ENCODE measurements around the gene HLA-F.

The HLA-F gene

DNA sequence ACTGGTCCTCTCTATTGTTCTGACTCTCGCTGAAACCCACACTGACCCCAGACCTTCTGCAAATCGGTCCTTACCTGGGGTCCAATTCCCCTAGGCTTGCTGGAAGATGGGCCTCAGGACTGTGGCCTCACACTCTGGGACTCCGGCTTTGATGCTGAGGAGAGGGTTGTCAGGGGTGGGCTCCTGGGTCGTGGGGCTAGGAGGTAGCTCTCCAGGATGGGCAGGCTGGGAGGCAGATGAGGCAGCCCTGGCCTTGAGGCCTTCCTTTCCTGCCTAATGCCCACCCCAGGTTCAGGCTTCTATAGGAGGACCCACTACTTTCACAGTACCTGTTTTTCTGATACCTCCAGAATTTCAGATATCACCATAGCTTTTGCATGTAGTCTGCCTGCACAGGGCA, 21.4 kb downstream of the HLA-F start:
- DNase-seq (ENCODE audit: low read depth): no peak

DNA sequence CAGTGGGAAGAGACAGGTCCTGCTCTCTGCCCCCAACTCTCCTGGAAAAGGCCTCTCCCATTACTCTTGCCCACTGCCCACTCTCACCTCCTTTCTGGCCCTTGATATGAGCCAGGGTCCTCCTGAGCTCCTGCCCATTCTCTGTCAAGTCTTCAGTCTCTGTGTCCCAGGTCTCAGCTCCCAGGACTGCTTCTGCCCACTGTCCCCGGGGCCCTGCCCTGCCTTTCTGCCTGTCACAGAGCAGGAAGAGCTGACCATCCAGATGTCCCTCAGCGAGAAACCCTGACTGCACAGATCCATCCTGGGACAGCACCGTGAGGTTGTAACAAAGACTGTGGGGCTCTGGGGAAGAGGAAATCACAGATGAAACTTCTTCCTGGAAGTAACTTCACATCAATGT, 22.2 kb downstream of the HLA-F start:
- DNase-seq (ENCODE audit: low read depth): no peak

DNA sequence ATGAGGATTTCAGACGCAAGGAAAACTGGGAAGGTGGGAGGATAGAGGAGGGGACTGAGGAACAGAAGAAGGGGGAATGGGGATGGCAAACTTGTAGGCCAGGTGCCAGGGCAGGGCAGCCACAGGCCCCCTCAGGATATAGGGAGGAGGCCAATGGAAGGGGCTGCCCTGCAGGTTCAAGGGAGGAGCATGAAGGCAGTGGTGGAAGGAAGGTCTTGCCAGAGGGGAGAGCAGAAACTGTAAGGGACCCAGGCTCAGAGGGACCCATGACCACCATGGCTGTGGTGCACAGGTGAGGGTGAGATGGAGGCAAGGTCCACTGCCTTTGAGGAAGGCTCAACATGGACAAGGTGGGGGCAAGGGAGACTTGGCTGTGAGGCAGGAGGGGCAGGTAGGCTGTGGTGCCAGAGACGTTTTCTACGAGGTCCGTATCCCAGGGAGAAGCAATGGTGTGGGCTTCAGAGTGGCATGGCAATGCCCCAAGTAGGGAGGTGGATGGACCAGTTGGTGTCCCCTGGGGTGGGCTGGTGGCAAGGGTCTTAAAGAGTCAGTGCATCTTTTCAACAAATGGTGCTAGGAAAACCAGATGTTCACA, 22.7 kb downstream of the HLA-F start:
- no peak for DNase-seq (ENCODE audit: low read depth)

DNA sequence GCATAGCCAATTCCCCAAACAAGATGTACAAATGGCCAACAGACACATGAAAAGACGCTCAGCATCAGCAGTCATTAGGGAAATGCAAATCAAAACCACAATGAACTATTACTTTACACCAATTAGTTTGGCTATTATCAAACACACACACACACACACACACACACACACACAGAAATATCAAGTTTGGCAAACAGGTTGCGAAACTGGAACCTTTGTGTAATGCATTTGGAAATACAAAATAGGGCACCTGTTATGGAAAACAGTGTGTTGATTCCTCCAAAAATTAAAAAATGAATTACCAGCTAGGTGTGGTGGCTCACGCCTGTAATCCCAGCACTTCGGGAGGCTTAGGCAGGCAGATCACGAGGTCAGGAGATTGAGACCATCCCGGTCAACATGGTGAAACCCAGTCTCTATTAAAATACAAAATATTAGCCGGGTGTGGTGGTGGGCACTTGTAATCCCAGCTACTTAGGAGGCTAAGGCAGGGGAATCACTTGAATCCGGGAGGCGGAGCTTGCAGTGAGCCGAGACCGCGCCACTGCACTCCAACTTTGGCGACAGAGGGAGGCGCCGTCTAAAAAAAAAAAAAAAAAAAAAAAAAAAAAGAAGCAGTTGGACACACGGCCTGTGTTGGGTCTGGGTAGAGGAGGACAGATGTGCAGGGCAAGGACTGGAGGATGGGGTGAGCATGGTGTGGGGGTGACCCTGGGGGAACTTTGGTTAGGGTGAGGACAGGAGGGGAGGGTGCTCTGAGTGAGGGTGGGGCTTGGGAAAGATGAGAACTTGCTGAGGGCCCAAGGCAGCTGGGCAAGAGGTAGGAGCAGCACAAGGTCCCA, 23.8 kb downstream of the HLA-F start:
- no peak for DNase-seq (ENCODE audit: low read depth)

DNA sequence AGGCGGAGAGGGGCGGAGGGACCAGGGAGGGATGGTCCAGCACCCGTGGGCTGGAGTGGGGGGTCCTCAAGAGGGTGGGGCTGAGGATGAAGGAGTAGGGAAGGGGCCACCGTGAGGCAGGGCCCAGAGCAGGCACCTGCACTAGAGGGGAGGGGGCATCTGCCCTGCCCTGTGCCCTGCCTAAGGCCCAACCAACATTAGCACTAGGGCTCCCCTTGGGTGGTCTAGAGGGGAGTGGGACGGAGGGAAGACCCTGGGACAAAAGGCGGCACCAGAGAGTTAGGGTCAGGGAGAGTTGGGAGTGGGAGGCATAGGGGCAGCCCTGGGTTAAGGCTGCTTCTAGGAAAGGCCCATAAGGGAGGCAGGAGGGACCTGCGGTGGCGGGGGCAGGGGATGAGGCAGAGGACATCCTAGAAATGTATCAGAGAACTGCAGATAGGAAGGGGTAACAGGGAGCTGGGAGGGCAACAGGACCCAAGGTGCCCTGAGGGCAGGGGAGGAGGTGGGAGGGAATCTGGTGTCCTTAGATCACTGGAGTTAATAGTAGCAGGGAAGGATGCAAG, 24.5 kb downstream of the HLA-F start:
- DNase-seq (ENCODE audit: low read depth): no peak

DNA sequence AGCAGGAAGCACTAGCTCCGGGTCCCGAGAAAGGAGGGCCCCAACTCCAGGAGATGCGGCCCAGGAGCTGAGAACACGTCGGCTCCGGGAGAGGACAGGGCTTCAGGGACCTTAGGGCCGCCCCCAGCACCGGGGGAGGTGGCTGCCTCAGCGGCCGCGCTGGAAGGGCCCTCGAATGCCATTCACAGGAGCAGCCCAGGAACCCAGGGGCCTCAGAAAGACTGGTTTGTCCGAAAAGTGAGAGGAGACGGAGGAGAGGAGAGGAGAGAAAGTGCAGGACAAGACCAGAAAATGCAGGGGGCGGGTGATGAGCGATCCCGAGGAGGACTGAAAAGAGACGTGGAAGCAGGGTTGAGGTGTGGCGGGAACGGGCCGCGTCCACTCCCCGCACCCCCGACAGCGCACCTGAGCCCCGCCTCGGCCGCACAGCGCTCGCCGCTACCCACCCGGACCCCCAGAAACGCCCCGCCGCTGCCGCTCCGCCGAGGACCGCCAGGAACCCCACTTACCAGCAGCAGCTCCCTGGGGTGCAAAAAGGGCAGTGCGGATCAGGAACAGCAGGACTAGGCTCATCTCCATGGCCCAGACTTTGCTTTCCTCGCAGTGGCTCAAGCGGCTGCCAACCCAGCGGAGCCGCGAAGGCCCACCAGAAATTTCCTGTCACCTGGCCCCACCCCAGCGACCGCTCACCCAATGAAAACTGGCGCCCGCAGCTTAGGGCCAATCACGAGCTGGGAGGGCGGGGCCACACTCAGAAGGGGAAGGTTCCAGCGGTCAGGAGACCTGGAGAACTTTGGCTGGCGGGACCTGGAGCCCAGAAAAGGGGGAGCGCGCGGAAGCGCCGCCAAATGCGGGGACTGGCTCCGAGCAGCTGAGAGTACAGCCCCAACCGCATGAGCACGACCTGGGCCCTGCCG, 25.4 kb downstream of the HLA-F start:
- DNase-seq (ENCODE audit: low read depth): peak; percentile 80

DNA sequence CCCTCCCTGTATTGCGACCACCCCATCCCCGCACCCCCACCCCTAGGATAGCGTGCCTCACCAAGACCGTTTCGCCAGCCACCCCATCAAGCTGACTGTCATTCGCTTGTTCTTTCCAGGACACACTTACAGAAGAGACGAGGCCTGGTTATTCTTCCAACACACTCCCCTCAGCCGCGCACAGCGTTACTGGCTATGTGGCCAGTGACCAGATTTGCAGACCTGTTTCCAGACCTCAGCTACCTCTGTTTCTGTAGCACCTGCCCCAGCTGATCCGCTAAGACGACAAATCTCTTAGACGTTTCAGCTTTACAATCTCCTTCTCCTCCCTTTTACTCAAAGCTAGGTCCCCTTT, 26.1 kb downstream of the HLA-F start:
- DNase-seq (ENCODE audit: low read depth): no peak

DNA sequence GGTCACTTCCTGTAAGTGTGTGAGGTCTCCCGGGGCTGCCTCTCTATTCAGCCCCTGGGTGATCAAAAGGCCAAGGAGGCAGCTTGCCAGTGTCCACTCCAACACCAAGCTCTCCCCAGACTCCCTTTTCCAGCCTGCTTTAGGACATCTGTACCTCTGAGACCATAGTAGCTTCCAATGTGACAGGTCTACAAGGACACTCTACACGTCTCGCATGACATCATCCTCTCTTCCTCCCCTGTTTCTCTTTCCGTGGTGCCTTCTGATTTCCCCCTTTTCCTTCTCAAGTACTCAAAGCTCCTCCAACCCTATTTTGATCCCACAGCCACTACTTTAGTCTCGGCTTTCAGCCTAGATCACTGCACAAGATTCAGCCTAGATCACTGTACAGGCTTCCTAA, 26.4 kb downstream of the HLA-F start:
- no peak for DNase-seq (ENCODE audit: low read depth)

DNA sequence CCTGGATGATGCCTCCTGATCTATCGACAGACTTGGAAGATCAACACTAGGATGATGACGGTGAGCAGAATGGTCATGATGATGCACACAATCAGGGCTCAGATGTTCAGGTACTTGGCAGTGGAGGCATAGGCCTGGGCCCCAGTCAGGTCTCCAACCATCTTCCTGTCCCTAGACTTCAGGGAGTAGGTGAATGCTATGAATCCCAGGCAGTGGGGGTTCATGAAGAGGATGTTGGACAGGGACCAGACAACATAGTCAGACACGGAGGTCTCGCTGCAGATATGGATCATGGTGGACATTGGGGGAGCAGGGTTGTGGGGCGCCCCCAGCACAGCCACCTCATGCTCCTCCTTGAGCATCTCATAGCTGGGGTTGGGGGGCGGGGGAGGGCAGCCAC, 27.5 kb downstream of the HLA-F start:
- no peak for DNase-seq (ENCODE audit: low read depth)

DNA sequence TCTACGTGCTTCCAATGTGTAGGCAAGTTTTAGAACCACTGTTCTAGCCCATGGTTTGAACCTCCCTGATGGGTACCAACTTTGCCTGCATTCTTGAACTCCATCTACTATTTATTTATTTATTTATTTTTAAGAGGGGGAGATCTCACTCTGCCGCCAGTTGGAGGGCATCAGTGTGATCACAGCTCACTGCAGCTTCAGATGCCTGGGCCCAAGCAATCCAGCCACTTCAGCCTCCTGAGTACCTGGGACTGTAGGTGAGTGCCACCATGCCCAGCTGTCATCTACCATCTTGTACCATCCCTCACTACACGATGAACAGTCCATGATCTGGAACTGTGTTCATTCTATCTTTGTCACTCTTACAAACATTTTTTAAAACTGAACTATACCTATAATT, 28.2 kb downstream of the HLA-F start:
- DNase-seq (ENCODE audit: low read depth): no peak

DNA sequence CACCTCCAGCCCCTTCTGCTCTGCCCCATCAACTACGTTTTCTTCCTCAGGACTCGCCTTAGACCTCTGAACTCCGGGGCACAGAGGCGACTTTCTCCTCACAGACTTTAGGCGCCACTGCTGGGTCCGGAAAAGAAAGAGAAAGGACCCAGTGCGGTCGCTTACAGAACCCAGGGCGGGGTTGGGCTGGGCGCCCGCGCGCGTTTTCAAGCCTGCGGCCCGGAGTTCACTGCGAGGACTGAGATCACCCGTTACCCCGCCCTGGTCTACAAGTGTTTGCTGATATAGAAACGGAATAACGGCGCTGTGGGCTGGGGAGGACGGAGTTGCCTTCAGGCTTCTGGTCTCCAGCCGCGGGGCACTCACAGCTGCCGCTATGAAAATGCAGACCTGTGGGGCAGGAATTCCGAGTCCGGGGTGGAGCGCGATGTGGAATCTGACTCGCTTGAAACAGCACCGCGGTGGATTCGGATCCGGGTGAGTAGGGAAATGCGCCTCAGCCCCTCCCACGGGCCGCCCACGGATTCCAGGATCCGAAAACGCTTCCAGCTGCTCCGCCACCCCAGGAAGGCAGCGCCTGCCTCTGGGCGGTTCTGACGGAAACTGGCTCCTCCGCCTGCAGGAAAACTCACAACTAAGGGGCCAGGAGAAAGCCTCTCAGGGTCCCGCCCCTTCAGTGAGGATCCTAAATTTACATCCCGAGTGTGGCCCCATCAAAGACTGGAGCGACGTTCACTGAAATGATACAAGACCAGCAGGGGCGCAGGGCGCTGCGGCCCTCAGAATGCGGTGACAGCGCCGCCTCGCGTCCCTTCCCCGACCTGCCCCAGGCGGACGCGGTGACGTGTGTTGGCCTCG, 29.4 kb downstream of the HLA-F start:
- peak; percentile 77 for DNase-seq (ENCODE audit: low read depth)

DNA sequence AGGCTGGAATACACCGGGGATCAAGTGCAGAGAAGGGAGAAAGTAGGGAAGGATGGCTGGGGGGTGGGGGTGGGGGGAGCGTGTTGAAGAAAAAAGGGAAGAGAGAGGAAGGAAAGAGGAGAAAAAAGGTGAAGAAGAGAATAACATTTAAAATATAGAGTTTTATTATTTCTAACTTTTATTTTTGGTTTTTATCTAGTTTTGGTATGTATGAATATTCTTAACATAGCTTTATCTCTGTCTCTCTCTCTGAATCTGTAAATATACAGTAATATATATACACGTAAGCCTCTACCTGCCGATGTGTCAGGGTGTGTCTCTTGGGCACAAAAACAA, 30.0 kb downstream of the HLA-F start:
- no peak for DNase-seq (ENCODE audit: low read depth)

DNA sequence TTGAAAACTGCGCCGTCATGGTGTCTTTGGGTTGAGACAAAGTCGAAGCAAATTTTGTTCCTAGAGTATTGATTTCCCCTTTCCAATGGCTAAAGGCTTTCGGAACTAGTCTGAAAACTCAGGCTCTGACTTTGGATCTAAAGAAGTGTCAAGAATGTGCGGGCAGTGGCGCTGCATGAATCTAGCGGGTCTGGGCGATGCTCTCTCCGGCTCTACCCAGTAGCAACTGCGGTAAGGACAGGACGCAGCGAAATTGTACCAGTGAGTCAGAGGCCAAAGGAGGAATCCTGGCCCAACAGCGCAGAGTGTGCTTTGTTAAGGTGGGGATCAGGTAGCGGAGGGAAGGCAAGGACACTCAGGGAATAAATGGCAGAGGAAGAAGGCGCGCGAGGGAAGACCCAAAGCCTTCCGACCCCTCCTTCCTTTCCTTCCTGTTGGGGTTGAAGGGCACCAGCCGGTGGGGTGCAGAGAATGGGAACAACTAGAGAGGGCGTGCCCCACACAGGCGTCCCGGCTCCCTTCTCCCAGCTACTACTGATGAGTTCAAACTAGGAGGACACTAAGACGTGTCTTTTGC, 32.1 kb downstream of the HLA-F start:
- DNase-seq (ENCODE audit: low read depth): no peak

DNA sequence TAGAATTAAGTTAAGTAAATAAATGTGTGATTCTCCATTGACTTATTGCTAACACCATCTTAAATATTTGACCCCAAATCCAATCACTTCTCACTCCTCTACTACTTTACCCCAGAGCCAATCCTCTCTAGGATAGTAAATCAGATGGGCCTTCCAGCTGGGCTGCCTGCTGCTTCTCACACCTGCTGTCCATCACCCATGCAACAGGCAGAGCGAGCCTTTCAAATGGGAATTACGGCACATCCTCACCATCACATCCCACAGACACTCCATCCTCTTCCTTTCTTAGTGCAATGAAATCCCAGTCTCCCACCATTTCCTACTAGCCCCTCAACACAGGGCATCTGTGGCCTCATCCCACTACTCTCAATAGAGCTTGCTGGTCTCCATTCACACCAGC, 34.0 kb downstream of the HLA-F start:
- no peak for DNase-seq (ENCODE audit: low read depth)

DNA sequence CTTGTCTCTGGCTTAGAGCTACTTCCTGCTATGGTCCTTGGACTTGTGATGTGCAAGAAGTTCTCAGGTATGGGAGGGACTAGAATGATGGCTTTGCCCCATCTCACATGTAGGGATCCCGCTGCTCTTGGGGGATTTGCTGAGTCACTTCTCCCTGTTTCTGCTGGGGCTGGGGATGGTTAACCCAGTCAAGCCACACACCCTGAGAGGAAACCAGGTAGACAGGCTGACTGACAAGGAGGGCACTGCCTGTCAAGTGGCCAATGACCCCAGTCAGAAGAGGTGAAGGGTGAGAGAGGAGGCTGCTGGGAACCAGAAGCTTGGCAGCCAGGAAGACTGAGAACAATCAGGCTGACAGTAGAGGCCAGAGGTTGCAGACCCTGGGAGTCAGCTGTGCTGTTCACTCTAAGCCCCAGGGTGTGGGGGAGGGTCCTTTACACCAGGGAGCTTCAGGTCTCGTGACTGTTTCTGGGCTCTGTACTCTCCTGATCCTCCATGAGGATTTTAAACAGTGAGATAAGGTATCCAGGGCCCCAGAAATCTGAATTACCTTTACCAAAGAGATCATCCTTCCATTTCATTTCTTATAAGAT, 34.6 kb downstream of the HLA-F start:
- no peak for DNase-seq (ENCODE audit: low read depth)

DNA sequence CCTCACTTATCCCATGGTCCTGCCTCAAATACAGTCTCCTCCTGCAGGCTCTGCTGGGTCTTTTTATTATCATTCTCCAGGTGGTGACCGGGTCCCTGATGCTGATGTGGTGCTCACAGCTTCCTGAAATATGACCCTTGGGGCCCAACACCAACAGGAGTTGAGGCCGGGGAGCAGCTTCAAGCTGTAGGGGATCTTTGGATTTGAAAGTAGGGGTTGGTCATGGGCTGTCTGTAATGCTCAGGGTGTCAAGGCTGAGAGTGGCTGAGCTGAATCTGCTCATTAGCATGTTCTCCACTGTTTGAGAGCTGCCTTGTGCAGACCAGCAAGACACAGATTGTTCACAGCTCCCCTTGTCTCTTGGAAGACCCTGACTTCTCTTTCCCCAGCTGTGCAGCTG, 35.5 kb downstream of the HLA-F start:
- DNase-seq (ENCODE audit: low read depth): no peak

DNA sequence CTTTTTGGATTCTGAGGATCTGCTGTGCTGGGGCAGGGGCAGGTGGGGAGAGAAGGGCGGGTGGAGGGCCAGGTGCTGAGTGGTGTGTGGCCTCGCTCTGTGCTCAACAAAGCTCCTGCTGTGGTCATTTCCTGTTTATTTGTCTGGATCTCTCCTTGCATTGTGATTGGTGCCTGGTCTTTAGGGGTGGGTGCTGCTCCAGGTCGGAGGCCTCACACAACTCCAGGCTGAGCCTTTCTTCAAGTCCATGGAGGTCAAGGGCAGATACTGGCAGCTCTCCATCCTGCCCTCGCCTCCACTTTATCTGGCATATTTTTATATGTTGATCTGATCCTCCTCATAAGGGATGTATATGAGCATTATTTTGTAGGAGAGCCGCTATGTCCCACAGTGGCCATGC, 36.2 kb downstream of the HLA-F start:
- no peak for DNase-seq (ENCODE audit: low read depth)

DNA sequence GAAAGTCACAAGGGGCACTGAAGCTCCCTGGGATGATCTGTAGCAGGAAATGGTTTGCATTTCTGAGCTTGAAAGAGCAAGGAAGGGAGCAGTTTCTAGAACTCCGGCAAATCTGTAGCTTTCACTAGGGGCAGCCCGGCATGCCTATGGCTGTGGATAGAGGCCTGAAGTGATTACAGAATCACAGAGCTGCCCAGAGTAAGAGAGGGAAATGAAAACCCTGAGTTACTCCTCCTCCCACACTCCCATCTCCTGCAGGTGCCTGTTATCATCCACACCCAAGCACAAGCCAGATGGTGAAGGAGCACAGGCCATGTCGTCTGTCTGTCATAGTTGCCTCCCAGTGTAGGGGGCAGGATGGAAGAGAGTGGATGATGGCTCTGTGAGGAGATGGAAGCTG, 37.1 kb downstream of the HLA-F start:
- DNase-seq (ENCODE audit: low read depth): no peak

DNA sequence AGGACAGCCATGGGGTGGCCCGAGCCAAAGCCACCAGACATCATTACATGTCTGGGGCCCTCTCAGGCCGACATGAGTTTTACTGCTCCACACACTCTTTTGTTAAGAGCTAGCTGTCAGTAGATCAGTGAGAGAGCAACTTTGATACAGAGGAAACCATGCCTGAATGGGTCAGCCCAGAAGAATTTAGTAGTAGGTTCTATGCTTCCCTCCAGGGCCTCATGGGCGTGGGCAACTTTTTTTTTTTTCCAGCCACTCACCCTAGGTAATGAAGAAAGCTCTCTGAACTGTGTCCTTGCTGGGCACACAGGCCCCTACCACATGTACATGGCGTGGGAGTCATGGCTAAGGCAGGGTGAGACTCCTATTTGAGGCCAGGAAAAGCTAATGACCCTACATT, 38.8 kb downstream of the HLA-F start:
- DNase-seq (ENCODE audit: low read depth): no peak

DNA sequence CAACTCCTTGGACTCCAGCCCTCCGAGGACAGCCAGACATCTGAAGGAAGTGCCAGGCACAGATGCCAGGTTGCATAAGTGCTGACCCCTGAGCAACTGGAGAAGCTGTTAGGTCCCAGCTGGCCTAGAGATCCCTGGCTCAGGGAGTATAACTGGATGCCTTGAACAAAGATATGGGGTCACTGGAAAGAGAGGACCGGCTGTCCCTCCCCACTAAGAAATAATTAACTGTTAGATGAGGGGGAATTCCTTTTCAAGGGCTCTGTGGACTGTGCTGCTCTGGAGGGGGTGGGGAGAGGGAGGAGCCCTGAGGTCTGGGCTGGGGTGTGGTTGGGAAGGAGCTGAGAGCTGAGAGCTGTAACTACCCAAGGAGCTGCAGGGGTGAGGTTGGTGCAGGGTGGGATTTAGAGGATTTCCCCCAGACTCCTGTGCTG, 39.6 kb downstream of the HLA-F start:
- no peak for DNase-seq (ENCODE audit: low read depth)

All from stimulated activated CD8-positive, alpha-beta memory T cell treated with anti-CD3 and anti-CD28 coated beads, Interleukin-4, amount 100 ng/mL, for 24 hours (primary cell).